Lower leg skin (tissue), 4 donors: ENCODE results near the gene PLEKHB1. TPM values are rescaled to one million over a fixed set of nuclear protein-coding genes. Genes with fewer than 3 reads are reported as not detected.

ENCODE experiments used
- DNase-seq, 2 donors: peaks; one replicate each; pipeline ENCODE4 v3.0.0-alpha.2; 2019; ENCODE audit warnings: low spot score in 2 of 2
- H3K4me3 ChIP-seq: fragments of 200-600 bp; sonication (generic); 2 replicates; pipeline ENCODE4 v1.5.1; 2017; ENCODE audit warnings: mild to moderate bottlenecking, low read depth; ENCODE audit not compliant: poor library complexity, severe bottlenecking
- POLR2A ChIP-seq, 2 donors: fragments of 450-650 bp; IDR thresholded peaks; one replicate each; pipeline ENCODE4 v1.6.1; 2016 to 2017; ENCODE audit warnings: antibody characterized with exemption in 2 of 2, mild to moderate bottlenecking in 1 of 2, moderate library complexity in 1 of 2
- WGBS, 2 donors: methylation state at CpG; one replicate each; pipeline ENCODE4 v1.1.5; 2018; 5-methylcytosine and 5-hydroxymethylcytosine counted together
- intact Hi-C: fragments of 100-400 bp; cut with DNase I; formaldehyde crosslinking; loops from one replicate; pipeline ENCODE4 v1.15.0; 2023; ENCODE audit warnings: low total_unique reads
- total RNA-seq, 4 donors: library from RNA; depleted of rRNA; stranded (reverse); fragments of >200 nt; gene quantifications; one replicate each; pipeline ENCODE4 v1.1.0, GENCODE V29; 2016
- TF ChIP-seq, protein P1 (sequence below), 3 donors: fragments of 450-650 bp; IDR thresholded peaks; one replicate each; pipeline ENCODE4 v1.5.1; 2016; ENCODE audit warnings: antibody characterized with exemption in 3 of 3, mild to moderate bottlenecking in 3 of 3, moderate library complexity in 2 of 3

PLEKHB1 gene
- total RNA-seq, 4 donors from 2014 or later: 2.9 to 18.9 (median 9.1) TPM

DNA sequence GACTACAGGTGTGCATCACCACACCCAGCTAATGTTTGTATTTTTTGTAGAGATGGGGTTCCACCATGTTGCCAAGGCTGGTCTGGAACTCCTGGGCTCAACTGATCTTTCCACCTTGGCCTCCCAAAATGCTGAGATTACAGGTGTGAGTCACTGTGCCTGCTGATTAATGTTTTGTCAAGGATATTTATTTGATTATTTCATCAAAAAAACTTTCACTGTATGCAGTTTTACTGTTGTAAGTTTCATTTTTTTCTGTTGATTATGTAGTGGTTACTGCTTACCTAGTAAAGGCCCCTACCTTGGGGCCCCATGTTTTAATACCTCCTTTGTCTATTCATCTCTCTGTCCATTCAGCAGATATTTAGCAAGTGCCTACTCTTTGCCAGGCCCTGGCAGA is 31.8 kb upstream of the PLEKHB1 start:
- no peak overlapping the region for H3K4me3 ChIP-seq
- intact Hi-C loops: no loop called here
- TF ChIP-seq, protein P1, sequence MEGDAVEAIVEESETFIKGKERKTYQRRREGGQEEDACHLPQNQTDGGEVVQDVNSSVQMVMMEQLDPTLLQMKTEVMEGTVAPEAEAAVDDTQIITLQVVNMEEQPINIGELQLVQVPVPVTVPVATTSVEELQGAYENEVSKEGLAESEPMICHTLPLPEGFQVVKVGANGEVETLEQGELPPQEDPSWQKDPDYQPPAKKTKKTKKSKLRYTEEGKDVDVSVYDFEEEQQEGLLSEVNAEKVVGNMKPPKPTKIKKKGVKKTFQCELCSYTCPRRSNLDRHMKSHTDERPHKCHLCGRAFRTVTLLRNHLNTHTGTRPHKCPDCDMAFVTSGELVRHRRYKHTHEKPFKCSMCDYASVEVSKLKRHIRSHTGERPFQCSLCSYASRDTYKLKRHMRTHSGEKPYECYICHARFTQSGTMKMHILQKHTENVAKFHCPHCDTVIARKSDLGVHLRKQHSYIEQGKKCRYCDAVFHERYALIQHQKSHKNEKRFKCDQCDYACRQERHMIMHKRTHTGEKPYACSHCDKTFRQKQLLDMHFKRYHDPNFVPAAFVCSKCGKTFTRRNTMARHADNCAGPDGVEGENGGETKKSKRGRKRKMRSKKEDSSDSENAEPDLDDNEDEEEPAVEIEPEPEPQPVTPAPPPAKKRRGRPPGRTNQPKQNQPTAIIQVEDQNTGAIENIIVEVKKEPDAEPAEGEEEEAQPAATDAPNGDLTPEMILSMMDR (IDR thresholded peaks at IDR 0.05): no peak
- no peak for TF ChIP-seq POLR2A (IDR thresholded peaks at IDR 0.05)
- no peak for DNase-seq

GRCh38 chr11:73622926-73623593 is 23.3 kb upstream of the PLEKHB1 start:
- DNase-seq: no peak
- H3K4me3 ChIP-seq: no peak overlapping the region
- 65 to 66% methylated on average over 4 of the region's 4 CpGs for WGBS, 2 donors
- intact Hi-C loops: no loop called here
- TF ChIP-seq POLR2A (IDR thresholded peaks at IDR 0.05): no peak
- TF ChIP-seq, protein P1 (IDR thresholded peaks at IDR 0.05): no peak

DNA sequence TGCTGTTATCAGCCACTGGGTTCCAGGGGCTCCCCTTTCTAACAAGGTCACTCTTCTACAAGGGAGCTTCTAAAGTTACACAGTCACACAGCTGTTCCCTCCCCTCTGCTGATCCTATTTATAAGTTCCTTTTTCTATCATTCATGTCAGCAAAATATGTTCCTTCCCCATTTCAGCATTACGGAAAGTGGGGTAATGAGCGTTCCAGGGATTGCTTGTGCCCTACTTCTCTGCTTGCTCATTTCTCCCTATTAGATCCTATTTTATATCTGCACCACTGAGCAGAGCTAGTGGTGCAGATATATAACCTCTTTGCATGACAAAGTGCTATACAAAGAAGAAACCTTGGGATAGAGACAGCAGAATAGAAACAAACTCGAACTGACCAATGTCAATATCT is 22.7 kb upstream of the PLEKHB1 start:
- no peak for DNase-seq
- 42 to 47% methylated on average over 3 of the region's 3 CpGs for WGBS, 2 donors
- no peak overlapping the region for H3K4me3 ChIP-seq
- TF ChIP-seq POLR2A (IDR thresholded peaks at IDR 0.05): no peak
- TF ChIP-seq, protein P1 (IDR thresholded peaks at IDR 0.05): no peak
- intact Hi-C loops: no loop called here

- no peak for TF ChIP-seq POLR2A (IDR thresholded peaks at IDR 0.05)
- TF ChIP-seq, protein P1 (IDR thresholded peaks at IDR 0.05): peak in 1 of 3 donors; percentile 84
- DNase-seq: peak; percentile 66 to 94
- intact Hi-C loops: loop anchor here (5.0 kb wide), 1 partner anchor 36 kb away; no protein-coding TSS in a partner anchor
- 20 to 33% methylated on average over 19 of the region's 19 CpGs for WGBS, 2 donors
- no peak overlapping the region for H3K4me3 ChIP-seq
Measured at GRCh38 chr11:73625696-73626318, 20.6 kb upstream of the PLEKHB1 start.

GRCh38 chr11:73629907-73630306 is 16.5 kb upstream of the PLEKHB1 start:
- intact Hi-C loops: loop anchor here (5.0 kb wide), 1 partner anchor 32 kb away; no protein-coding TSS in a partner anchor
- H3K4me3 ChIP-seq: no peak overlapping the region
- DNase-seq: no peak
- TF ChIP-seq, protein P1 (IDR thresholded peaks at IDR 0.05): no peak
- no peak for TF ChIP-seq POLR2A (IDR thresholded peaks at IDR 0.05)
- 81 to 89% methylated on average over 7 of the region's 7 CpGs for WGBS, 2 donors
